C4-2B (cell line): ENCODE measurements around the gene GPS2.

Source experiments
- H3K27ac ChIP-seq: fragments of 450-650 bp; 2 replicates; pipeline ENCODE4 v1.5.1; 2017
- CTCF ChIP-seq: fragments of 450-650 bp; conservative IDR thresholded peaks from 2 replicates; pipeline ENCODE4 v1.5.1; 2017; ENCODE audit warnings: mild to moderate bottlenecking
- ZFX ChIP-seq: fragments of 450-650 bp; IDR thresholded peaks from 2 replicates; pipeline ENCODE4 v1.6.1; 2017

Gene GPS2

GRCh38 chr17:7283471-7284216, 31.5 kb downstream of the GPS2 start:
- H3K27ac ChIP-seq, result no peak overlapping the region
- TF ChIP-seq CTCF, result no peak
- TF ChIP-seq ZFX, result no peak

GRCh38 chr17:7282752-7283321, 32.3 kb downstream of the GPS2 start:
- TF ChIP-seq CTCF, result no peak
- TF ChIP-seq ZFX, result no peak
- no peak overlapping the region for H3K27ac ChIP-seq

GRCh38 chr17:7281953-7282751, 33.0 kb downstream of the GPS2 start:
- peak overlapping the region; percentile 68 for H3K27ac ChIP-seq
- TF ChIP-seq CTCF, result no peak
- TF ChIP-seq ZFX, result no peak

- no peak for TF ChIP-seq ZFX
- no peak for TF ChIP-seq CTCF
- H3K27ac ChIP-seq, result peak within 1 kb of the TSS; percentile 68
Measured at GRCh38 chr17:7281074-7281952, 33.8 kb downstream of the GPS2 start, which contains the start of gene SLC2A4. Gene SLC2A4 (plus strand): TSS chr17:7281718. CDS start chr17:7281935, 217 bp downstream.

GRCh38 chr17:7280519-7281073, 34.6 kb downstream of the GPS2 start:
- H3K27ac ChIP-seq, result peak overlapping the region; percentile 68
- TF ChIP-seq ZFX, result no peak
- peak; percentile 98 for TF ChIP-seq CTCF

- TF ChIP-seq ZFX, result no peak
- TF ChIP-seq CTCF, result no peak
- peak overlapping the region; percentile 68 for H3K27ac ChIP-seq
Measured at GRCh38 chr17:7279448-7279847, 35.7 kb downstream of the GPS2 start.
